NCI-H1048 (cell line): Measurements from ENCODE around the gene RORC.
"Not testable (repeated sequence)": the region's sequence is repeated elsewhere in the genome, so short reads cannot be mapped to it uniquely, and the experiment has no call there.

Experiments
- DNase-seq: peaks from one replicate; lab custom pipeline; 2025; lab: John Stamatoyannopoulos, UW

Gene RORC

GRCh38 chr1:151831605-151832004, at the start of gene RORC:
RORC (minus strand) TSS chr1:151831802; CDS start chr1:151831764, 38 bp downstream.
- no peak for DNase-seq

GRCh38 chr1:151875419-151876097, 44.0 kb upstream of the RORC start:
- DNase-seq, result no peak

- not testable (repeated sequence) for DNase-seq
Measured at GRCh38 chr1:151872776-151873175, 41.2 kb upstream of the RORC start.

GRCh38 chr1:151871284-151872030, 39.9 kb upstream of the RORC start:
- no peak for DNase-seq

GRCh38 chr1:151868486-151868885, 36.9 kb upstream of the RORC start:
- DNase-seq, result no peak

GRCh38 chr1:151867765-151868411, 36.3 kb upstream of the RORC start:
- DNase-seq, result no peak

- DNase-seq, result no peak
Measured at GRCh38 chr1:151867321-151867720, 35.7 kb upstream of the RORC start.

GRCh38 chr1:151864411-151864810, 32.8 kb upstream of the RORC start:
- DNase-seq, result no peak

- DNase-seq, result no peak
Measured at GRCh38 chr1:151862604-151863003, 31.0 kb upstream of the RORC start.

- DNase-seq, result no peak
Measured at GRCh38 chr1:151860504-151861187, 29.0 kb upstream of the RORC start.

GRCh38 chr1:151859891-151860293, 28.3 kb upstream of the RORC start:
- DNase-seq, result no peak

- DNase-seq, result no peak
Measured at GRCh38 chr1:151858886-151859665, 27.5 kb upstream of the RORC start.

GRCh38 chr1:151858030-151858746, 26.6 kb upstream of the RORC start:
- DNase-seq, result no peak

GRCh38 chr1:151855933-151856332, 24.3 kb upstream of the RORC start:
- no peak for DNase-seq

GRCh38 chr1:151855516-151855915, 23.9 kb upstream of the RORC start:
- not testable (repeated sequence) for DNase-seq

- no peak for DNase-seq
Measured at GRCh38 chr1:151854658-151855057, 23.1 kb upstream of the RORC start.

GRCh38 chr1:151853411-151853943, 21.9 kb upstream of the RORC start, which contains the start of gene THEM5:
THEM5 (minus strand) TSS chr1:151853712; CDS start chr1:151853565, 147 bp downstream.
- DNase-seq, result no peak

GRCh38 chr1:151852733-151853132, 21.1 kb upstream of the RORC start:
- DNase-seq, result no peak

GRCh38 chr1:151851886-151852285, 20.3 kb upstream of the RORC start:
- DNase-seq, result no peak

- no peak for DNase-seq
Measured at GRCh38 chr1:151849871-151850270, 18.3 kb upstream of the RORC start.

GRCh38 chr1:151849126-151849525, 17.5 kb upstream of the RORC start:
- no peak for DNase-seq
